Caki2 (cell line): ENCODE measurements around the gene ADAMTSL5. TPM values are rescaled to one million over a fixed set of nuclear protein-coding genes. Genes with fewer than 3 reads are reported as not detected.
"Not testable (repeated sequence)": the region's sequence is repeated elsewhere in the genome, so short reads cannot be mapped to it uniquely, and the experiment has no call there.

Experiments
- DNase-seq: peaks from one replicate; pipeline ENCODE4 v3.0.0-alpha.2; 2015; ENCODE audit warnings: low read depth
- in situ Hi-C: cut with HindIII; loops from 2 replicates; pipeline ENCODE4 v1.10.0; 2016; ENCODE audit warnings: low sequenced_read_pairs, low pct_unique_long_range_greater_than_20kb, mixed read lengths
- total RNA-seq: library from RNA; depleted of rRNA; stranded (reverse); fragments of >200 nt; shearing (Covaris generic); gene quantifications from 2 replicates; pipeline ENCODE4 v1.2.3, GENCODE V29; 2014; ENCODE audit warnings: low replicate concordance

ADAMTSL5 gene
- total RNA-seq, 1 experiment from 2014 or later, result not detected

- no peak for DNase-seq
- in situ Hi-C loops, result no loop called here
Observed at GRCh38 chr19:1503089-1503924, 9.5 kb downstream of the ADAMTSL5 start.

- in situ Hi-C loops, result no loop called here
- DNase-seq, result no peak
Observed at GRCh38 chr19:1502433-1503088, 10.3 kb downstream of the ADAMTSL5 start.

GRCh38 chr19:1501200-1501595 lies 11.6 kb downstream of the ADAMTSL5 start:
- DNase-seq, result no peak
- in situ Hi-C loops, result no loop called here

GRCh38 chr19:1499231-1499630 lies 13.6 kb downstream of the ADAMTSL5 start:
- in situ Hi-C loops, DNase-seq: not testable (repeated sequence)

- in situ Hi-C loops, result no loop called here
- no peak for DNase-seq
Observed at GRCh38 chr19:1497578-1498235, 15.1 kb downstream of the ADAMTSL5 start.

GRCh38 chr19:1496714-1497577 lies 15.9 kb downstream of the ADAMTSL5 start:
- DNase-seq, result no peak
- in situ Hi-C loops, result no loop called here

- in situ Hi-C loops, result no loop called here
- DNase-seq, result no peak
Observed at GRCh38 chr19:1495799-1496713, 16.8 kb downstream of the ADAMTSL5 start.

GRCh38 chr19:1495051-1495798 lies 17.6 kb downstream of the ADAMTSL5 start:
- DNase-seq, result no peak
- in situ Hi-C loops, result no loop called here

GRCh38 chr19:1494115-1494815 lies 18.6 kb downstream of the ADAMTSL5 start:
- in situ Hi-C loops, result no loop called here
- no peak for DNase-seq

GRCh38 chr19:1492474-1493006 lies 20.3 kb downstream of the ADAMTSL5 start:
- in situ Hi-C loops, result no loop called here
- no peak for DNase-seq

- in situ Hi-C loops, result no loop called here
- DNase-seq, result no peak
Observed at GRCh38 chr19:1491849-1492170, 21.0 kb downstream of the ADAMTSL5 start.

- no peak for DNase-seq
- in situ Hi-C loops, result no loop called here
Observed at GRCh38 chr19:1491114-1491848, 21.5 kb downstream of the ADAMTSL5 start, which contains the start of gene REEP6. REEP6 (plus strand) TSS chr19:1491181; CDS start chr19:1491270, 89 bp downstream.

- DNase-seq, result peak; percentile 96
- in situ Hi-C loops, result no loop called here
Observed at GRCh38 chr19:1490311-1491113, 22.3 kb downstream of the ADAMTSL5 start, which contains the start of gene PCSK4. PCSK4 (minus strand) TSS chr19:1490350; CDS start chr19:1490346, 4 bp downstream.

- DNase-seq, result no peak
- in situ Hi-C loops, result no loop called here
Observed at GRCh38 chr19:1489463-1490310, 23.1 kb downstream of the ADAMTSL5 start.
